ENCODE data around the gene FAM90A1. TPM values are rescaled to one million over a fixed set of nuclear protein-coding genes. Genes with fewer than 3 reads are reported as not detected.
"Not testable (repeated sequence)": the region's sequence is repeated elsewhere in the genome, so short reads cannot be mapped to it uniquely, and the experiment has no call there.

FAM90A1 gene
- polyA plus RNA-seq, 1 experiment, result 0.02 TPM

- not testable (repeated sequence) for H3K27me3 ChIP-seq (ENCODE audit: control insufficient read depth, insufficient read depth, low read length); DNase-seq (ENCODE audit: low read depth, low spot score); H3K4me3 ChIP-seq (ENCODE audit: low read depth, low read length); H3K27ac ChIP-seq (ENCODE audit: low read depth, low read length); H3K9me3 ChIP-seq (ENCODE audit: control insufficient read depth, insufficient read depth, low read length)
- TF ChIP-seq, protein P1, sequence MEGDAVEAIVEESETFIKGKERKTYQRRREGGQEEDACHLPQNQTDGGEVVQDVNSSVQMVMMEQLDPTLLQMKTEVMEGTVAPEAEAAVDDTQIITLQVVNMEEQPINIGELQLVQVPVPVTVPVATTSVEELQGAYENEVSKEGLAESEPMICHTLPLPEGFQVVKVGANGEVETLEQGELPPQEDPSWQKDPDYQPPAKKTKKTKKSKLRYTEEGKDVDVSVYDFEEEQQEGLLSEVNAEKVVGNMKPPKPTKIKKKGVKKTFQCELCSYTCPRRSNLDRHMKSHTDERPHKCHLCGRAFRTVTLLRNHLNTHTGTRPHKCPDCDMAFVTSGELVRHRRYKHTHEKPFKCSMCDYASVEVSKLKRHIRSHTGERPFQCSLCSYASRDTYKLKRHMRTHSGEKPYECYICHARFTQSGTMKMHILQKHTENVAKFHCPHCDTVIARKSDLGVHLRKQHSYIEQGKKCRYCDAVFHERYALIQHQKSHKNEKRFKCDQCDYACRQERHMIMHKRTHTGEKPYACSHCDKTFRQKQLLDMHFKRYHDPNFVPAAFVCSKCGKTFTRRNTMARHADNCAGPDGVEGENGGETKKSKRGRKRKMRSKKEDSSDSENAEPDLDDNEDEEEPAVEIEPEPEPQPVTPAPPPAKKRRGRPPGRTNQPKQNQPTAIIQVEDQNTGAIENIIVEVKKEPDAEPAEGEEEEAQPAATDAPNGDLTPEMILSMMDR (IDR thresholded peaks at IDR 0.05; ENCODE audit: low read depth, low read length), result peak; percentile 60
- ChIA-PET CTCF (interaction anchor here (0.6 to 4.7 kb wide), 14 partner anchors 34 to 612 kb away, joined by 3 to 52 read pairs (median 6); partner anchors contain the start of gene ZNF705A), POLR2A (interaction anchor here (0.7 kb wide), 1 partner anchor 150 kb away, joined by 3 read pairs; the partner anchor contains the start of gene NECAP1)
These were observed 4.5 kb upstream of the FAM90A1 start for GRCh38 chr12:8231666-8232608.

DNA sequence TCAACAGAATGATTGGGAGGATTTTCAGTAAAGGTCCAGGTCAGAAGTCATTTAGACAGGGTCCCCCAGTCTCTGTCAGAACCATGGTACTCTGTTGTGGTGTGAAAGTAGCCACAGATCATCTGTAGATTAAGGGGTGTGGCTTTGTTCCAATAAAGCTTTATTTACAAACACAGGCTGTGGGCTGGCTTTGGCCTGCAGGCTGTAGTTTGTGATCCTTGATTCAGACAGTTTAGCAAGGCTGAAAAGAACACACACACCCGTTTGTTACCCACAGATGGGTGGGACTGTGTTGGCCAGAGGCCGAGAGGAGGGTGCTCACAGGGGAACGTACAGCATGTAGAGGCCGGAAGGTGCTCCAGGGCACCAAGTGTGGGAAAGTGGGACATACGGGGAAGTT is 3.6 kb upstream of the FAM90A1 start:
- DNase-seq (ENCODE audit: low read depth, low spot score); H3K4me3 ChIP-seq (ENCODE audit: low read depth, low read length); H3K9me3 ChIP-seq (ENCODE audit: control insufficient read depth, insufficient read depth, low read length); POLR2A ChIA-PET; H3K27ac ChIP-seq (ENCODE audit: low read depth, low read length); H3K27me3 ChIP-seq (ENCODE audit: control insufficient read depth, insufficient read depth, low read length): not testable (repeated sequence)
- CTCF ChIA-PET, result interaction anchor here (0.7 to 4.7 kb wide), 13 partner anchors 33 to 613 kb away, joined by 3 to 52 read pairs (median 6); partner anchors contain the start of gene ZNF705A

- H3K27me3 ChIP-seq (ENCODE audit: control insufficient read depth, insufficient read depth, low read length); H3K9me3 ChIP-seq (ENCODE audit: control insufficient read depth, insufficient read depth, low read length); H3K4me3 ChIP-seq (ENCODE audit: low read depth, low read length); CTCF ChIA-PET; H3K27ac ChIP-seq (ENCODE audit: low read depth, low read length); DNase-seq (ENCODE audit: low read depth, low spot score): not testable (repeated sequence)
- POLR2A ChIA-PET, result interaction anchor here (0.6 kb wide), 1 partner anchor 1888 kb away, joined by 9 read pairs; no protein-coding TSS in a partner anchor
These were observed 2.1 kb upstream of the FAM90A1 start for GRCh38 chr12:8229486-8229885.

GRCh38 chr12:8228607-8229006 is 1.2 kb upstream of the FAM90A1 start:
- H3K27ac ChIP-seq (ENCODE audit: low read depth, low read length); H3K27me3 ChIP-seq (ENCODE audit: control insufficient read depth, insufficient read depth, low read length); DNase-seq (ENCODE audit: low read depth, low spot score); POLR2A ChIA-PET; CTCF ChIA-PET; H3K9me3 ChIP-seq (ENCODE audit: control insufficient read depth, insufficient read depth, low read length); H3K4me3 ChIP-seq (ENCODE audit: low read depth, low read length): not testable (repeated sequence)

DNA sequence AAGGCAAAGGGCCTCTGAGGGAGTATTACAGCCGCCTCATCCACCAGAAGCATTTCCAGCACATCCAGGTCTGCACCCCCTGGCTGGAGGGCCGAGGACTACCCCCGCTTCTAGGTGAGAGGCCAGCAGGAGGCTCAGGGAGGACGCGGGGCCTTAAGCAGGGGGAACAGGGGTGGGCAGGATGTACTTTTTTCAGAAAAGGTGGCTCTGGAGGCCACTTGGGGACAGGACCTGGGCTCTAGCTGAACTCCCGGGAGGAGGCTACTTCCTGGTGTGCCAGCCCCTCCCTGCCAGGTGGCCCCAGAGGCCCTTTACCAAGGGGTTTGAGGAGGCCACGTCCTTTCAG is 287 bp upstream of the FAM90A1 start:
- CTCF ChIA-PET, result interaction anchor here (0.6 kb wide), 1 partner anchor 474 kb away, joined by 6 read pairs; no protein-coding TSS in a partner anchor
- H3K27ac ChIP-seq (ENCODE audit: low read depth, low read length); POLR2A ChIA-PET; H3K27me3 ChIP-seq (ENCODE audit: control insufficient read depth, insufficient read depth, low read length); DNase-seq (ENCODE audit: low read depth, low spot score); H3K9me3 ChIP-seq (ENCODE audit: control insufficient read depth, insufficient read depth, low read length): not testable (repeated sequence)
- H3K4me3 ChIP-seq (ENCODE audit: low read depth, low read length), result peak overlapping the region; percentile 31; the same call in 1 of the 2 replicates

- DNase-seq (ENCODE audit: low read depth, low spot score), result no peak
- Histone ChIP-seq H3K9me3 (ENCODE audit: control insufficient read depth, insufficient read depth, low read length) (no peaks in the 10 kb centered on the region; the same call in 1 of the 2 replicates), H3K27me3 (ENCODE audit: control insufficient read depth, insufficient read depth, low read length) (no peaks in the 10 kb centered on the region), H3K4me3 (ENCODE audit: low read depth, low read length) (no peak overlapping the region), H3K27ac (ENCODE audit: low read depth, low read length) (no peak overlapping the region)
- POLR2A ChIA-PET, result no interaction called here
- CTCF ChIA-PET, result interaction anchor here (0.6 to 0.7 kb wide), 3 partner anchors 9 to 318 kb away, joined by 4 to 8 read pairs (median 5); no protein-coding TSS in a partner anchor
- TF ChIP-seq, protein P1 (IDR thresholded peaks at IDR 0.05; ENCODE audit: low read depth, low read length), result no peak
These were observed 1.1 kb downstream of the FAM90A1 start for GRCh38 chr12:8226355-8226754.

DNA sequence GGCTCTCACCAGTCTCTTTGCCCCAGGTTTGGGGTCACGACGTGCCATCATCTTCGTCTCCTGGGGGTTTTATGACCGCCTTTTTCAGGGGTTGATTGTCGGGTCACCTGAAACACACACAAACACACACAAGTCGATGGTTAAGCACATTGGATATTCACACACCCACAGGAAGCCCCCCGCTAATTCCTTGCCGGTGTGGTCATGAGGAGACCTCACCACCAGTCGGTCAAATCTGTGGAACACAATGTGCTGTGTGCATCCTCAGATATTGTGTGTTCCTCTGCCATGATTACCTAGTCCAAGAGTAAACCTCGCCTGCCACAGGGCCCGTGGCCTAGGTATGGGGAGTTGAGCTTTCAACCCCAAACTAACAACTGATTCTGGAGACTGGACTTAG is 2.6 kb downstream of the FAM90A1 start:
- H3K27me3 ChIP-seq (ENCODE audit: control insufficient read depth, insufficient read depth, low read length); POLR2A ChIA-PET; CTCF ChIA-PET; H3K4me3 ChIP-seq (ENCODE audit: low read depth, low read length); H3K27ac ChIP-seq (ENCODE audit: low read depth, low read length); H3K9me3 ChIP-seq (ENCODE audit: control insufficient read depth, insufficient read depth, low read length); DNase-seq (ENCODE audit: low read depth, low spot score): not testable (repeated sequence)

GRCh38 chr12:8223646-8224045 is 3.8 kb downstream of the FAM90A1 start:
- H3K27ac ChIP-seq (ENCODE audit: low read depth, low read length), result not testable (repeated sequence)

DNA sequence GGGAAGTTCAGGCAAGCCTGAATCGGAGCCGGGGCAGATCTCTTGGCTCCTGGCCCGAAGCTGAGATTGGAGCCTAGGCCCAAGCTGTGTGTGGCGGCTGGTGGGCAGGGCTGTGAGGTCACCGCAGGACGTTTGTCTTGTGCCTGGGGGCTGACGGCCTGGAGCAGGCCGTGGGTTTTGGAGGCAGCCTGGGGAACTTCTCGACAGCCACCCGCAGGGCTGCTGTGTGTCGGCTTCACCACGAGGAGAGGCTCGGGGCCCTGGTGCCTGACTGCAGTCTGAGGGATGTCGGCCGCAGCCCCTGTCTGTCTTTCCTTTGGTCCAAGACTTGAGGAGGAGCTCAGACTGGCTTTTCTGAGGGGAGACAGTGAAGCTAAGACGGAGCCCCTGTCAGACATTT is 5.1 kb downstream of the FAM90A1 start:
- DNase-seq (ENCODE audit: low read depth, low spot score); H3K4me3 ChIP-seq (ENCODE audit: low read depth, low read length); H3K27me3 ChIP-seq (ENCODE audit: control insufficient read depth, insufficient read depth, low read length); H3K9me3 ChIP-seq (ENCODE audit: control insufficient read depth, insufficient read depth, low read length); POLR2A ChIA-PET; H3K27ac ChIP-seq (ENCODE audit: low read depth, low read length); CTCF ChIA-PET: not testable (repeated sequence)

More at GRCh38 chr12:8223646-8224045, 3.8 kb downstream of the FAM90A1 start:
- POLR2A ChIA-PET; H3K27me3 ChIP-seq (ENCODE audit: control insufficient read depth, insufficient read depth, low read length); H3K9me3 ChIP-seq (ENCODE audit: control insufficient read depth, insufficient read depth, low read length); H3K4me3 ChIP-seq (ENCODE audit: low read depth, low read length); CTCF ChIA-PET; DNase-seq (ENCODE audit: low read depth, low spot score): not testable (repeated sequence)

DNA sequence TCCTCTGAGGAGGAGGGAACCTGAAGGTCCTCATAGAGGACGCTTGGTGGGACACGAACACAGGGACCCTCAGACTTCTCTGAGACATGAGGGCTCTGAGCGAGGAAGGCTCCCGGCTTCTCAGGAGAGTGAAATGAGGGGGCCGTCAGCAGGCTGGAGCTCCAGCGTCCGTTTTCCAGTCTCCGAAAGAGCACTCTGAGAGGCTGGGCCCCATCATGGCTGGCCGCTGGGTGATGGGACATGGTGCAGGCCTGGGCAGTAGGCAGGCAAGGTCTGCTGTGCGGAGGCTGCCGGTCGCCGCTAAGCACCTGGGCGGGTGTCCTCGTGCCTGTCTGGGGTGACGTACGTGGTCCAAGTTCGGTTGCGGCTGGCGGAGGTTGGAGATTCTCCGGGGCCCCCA is 5.6 kb downstream of the FAM90A1 start:
- CTCF ChIA-PET; POLR2A ChIA-PET; H3K27ac ChIP-seq (ENCODE audit: low read depth, low read length); H3K4me3 ChIP-seq (ENCODE audit: low read depth, low read length); H3K27me3 ChIP-seq (ENCODE audit: control insufficient read depth, insufficient read depth, low read length); DNase-seq (ENCODE audit: low read depth, low spot score); H3K9me3 ChIP-seq (ENCODE audit: control insufficient read depth, insufficient read depth, low read length): not testable (repeated sequence)
